ENCODE results near the gene GEMIN4. TPM values are rescaled to one million over a fixed set of nuclear protein-coding genes. Genes with fewer than 3 reads are reported as not detected.
"Not testable (repeated sequence)": the region's sequence is repeated elsewhere in the genome, so short reads cannot be mapped to it uniquely, and the experiment has no call there.

The GEMIN4 gene
- total RNA-seq, 1 donor from 2014 or later: 18.4 TPM

GRCh38 chr17:703081-703875, 48.8 kb downstream of the GEMIN4 start:
- H3K27ac ChIP-seq (ENCODE audit: low read depth, low read length): no peak overlapping the region
- no peaks in the 10 kb centered on the region for H3K4me1 ChIP-seq (ENCODE audit: insufficient read depth, low read length)
- Mint-ChIP-seq H3K27me3 (ENCODE audit: low read depth, unreplicated experiment) (no peaks in the 10 kb centered on the region), H3K27ac (ENCODE audit: unreplicated experiment) (no peak overlapping the region), H3K36me3 (ENCODE audit: low read depth, unreplicated experiment) (no peaks in the 10 kb centered on the region), H3K9me3 (ENCODE audit: unreplicated experiment) (no peaks in the 10 kb centered on the region), H3K4me3 (ENCODE audit: unreplicated experiment) (no peak overlapping the region), H3K4me1 (ENCODE audit: low read depth, unreplicated experiment) (peaks cover 2% of the 10 kb centered on the region)
- no peak overlapping the region for H3K4me3 ChIP-seq (ENCODE audit: insufficient read depth, low read depth, low read length)
- TF ChIP-seq EZH2 (IDR thresholded peaks at IDR 0.05; ENCODE audit: insufficient read depth, low read length) (no peak), CTCF (IDR thresholded peaks at IDR 0.05; ENCODE audit: insufficient read depth, low read depth, low read length) (no peak)
- no peak overlapping the region for H3K9ac ChIP-seq (ENCODE audit: low read length)
- no peaks in the 10 kb centered on the region for H3K9me3 ChIP-seq (ENCODE audit: insufficient read depth, low read depth, low read length)
- H2AFZ ChIP-seq (ENCODE audit: low read depth, low read length): no peak overlapping the region
- H4K20me1 ChIP-seq (ENCODE audit: insufficient read depth, low read length): peaks cover 42% of the 10 kb centered on the region
- FAIRE-seq (peak; percentile 5), DNase-seq (ENCODE audit: low read depth) (no peak)
- peaks cover 12% of the 10 kb centered on the region for H3K36me3 ChIP-seq (ENCODE audit: insufficient read depth, low read length)
- H3K4me2 ChIP-seq (ENCODE audit: low read length): no peak overlapping the region
- peaks cover 54% of the 10 kb centered on the region for H3K79me2 ChIP-seq (ENCODE audit: insufficient read depth, low read length)
- no peaks in the 10 kb centered on the region for H3K27me3 ChIP-seq (ENCODE audit: insufficient read depth, low read length)

- FAIRE-seq (peak; percentile 66), DNase-seq (ENCODE audit: low read depth) (no peak)
- Histone ChIP-seq H3K27ac (ENCODE audit: low read depth, low read length) (no peak overlapping the region), H3K4me2 (ENCODE audit: low read length) (no peak overlapping the region), H3K4me1 (ENCODE audit: insufficient read depth, low read length) (no peaks in the 10 kb centered on the region), H3K4me3 (ENCODE audit: insufficient read depth, low read depth, low read length) (no peak overlapping the region), H3K27me3 (ENCODE audit: insufficient read depth, low read length) (no peaks in the 10 kb centered on the region), H3K36me3 (ENCODE audit: insufficient read depth, low read length) (peaks cover 6% of the 10 kb centered on the region), H3K9me3 (ENCODE audit: insufficient read depth, low read depth, low read length) (no peaks in the 10 kb centered on the region), H3K79me2 (ENCODE audit: insufficient read depth, low read length) (peaks cover 42% of the 10 kb centered on the region), H2AFZ (ENCODE audit: low read depth, low read length) (no peak overlapping the region), H3K9ac (ENCODE audit: low read length) (no peak overlapping the region), H4K20me1 (ENCODE audit: insufficient read depth, low read length) (peaks cover 25% of the 10 kb centered on the region)
- Mint-ChIP-seq H3K27ac (ENCODE audit: unreplicated experiment) (peak overlapping the region; percentile 87), H3K4me1 (ENCODE audit: low read depth, unreplicated experiment) (peaks cover 2% of the 10 kb centered on the region), H3K4me3 (ENCODE audit: unreplicated experiment) (no peak overlapping the region), H3K27me3 (ENCODE audit: low read depth, unreplicated experiment) (no peaks in the 10 kb centered on the region), H3K9me3 (ENCODE audit: unreplicated experiment) (no peaks in the 10 kb centered on the region), H3K36me3 (ENCODE audit: low read depth, unreplicated experiment) (peaks cover 9% of the 10 kb centered on the region)
- TF ChIP-seq EZH2 (IDR thresholded peaks at IDR 0.05; ENCODE audit: insufficient read depth, low read length) (no peak), CTCF (IDR thresholded peaks at IDR 0.05; ENCODE audit: insufficient read depth, low read depth, low read length) (peak; percentile 50)
Measured at GRCh38 chr17:700504-701094, 51.5 kb downstream of the GEMIN4 start.

GRCh38 chr17:699345-699744, 52.7 kb downstream of the GEMIN4 start:
- H3K27ac ChIP-seq (ENCODE audit: low read depth, low read length): no peak overlapping the region
- H3K27me3 ChIP-seq (ENCODE audit: insufficient read depth, low read length): no peaks in the 10 kb centered on the region
- peaks cover 15% of the 10 kb centered on the region for H3K36me3 ChIP-seq (ENCODE audit: insufficient read depth, low read length)
- TF ChIP-seq CTCF (IDR thresholded peaks at IDR 0.05; ENCODE audit: insufficient read depth, low read depth, low read length) (no peak), EZH2 (IDR thresholded peaks at IDR 0.05; ENCODE audit: insufficient read depth, low read length) (no peak)
- H3K4me3 ChIP-seq (ENCODE audit: insufficient read depth, low read depth, low read length): no peak overlapping the region
- no peak overlapping the region for H2AFZ ChIP-seq (ENCODE audit: low read depth, low read length)
- no peak overlapping the region for H3K9ac ChIP-seq (ENCODE audit: low read length)
- Mint-ChIP-seq H3K36me3 (ENCODE audit: low read depth, unreplicated experiment) (peaks cover 9% of the 10 kb centered on the region), H3K4me1 (ENCODE audit: low read depth, unreplicated experiment) (peaks cover 9% of the 10 kb centered on the region), H3K27me3 (ENCODE audit: low read depth, unreplicated experiment) (no peaks in the 10 kb centered on the region), H3K4me3 (ENCODE audit: unreplicated experiment) (no peak overlapping the region), H3K9me3 (ENCODE audit: unreplicated experiment) (no peaks in the 10 kb centered on the region), H3K27ac (ENCODE audit: unreplicated experiment) (no peak overlapping the region)
- H3K9me3 ChIP-seq (ENCODE audit: insufficient read depth, low read depth, low read length): no peaks in the 10 kb centered on the region
- peaks cover 7% of the 10 kb centered on the region for H3K4me1 ChIP-seq (ENCODE audit: insufficient read depth, low read length)
- H3K79me2 ChIP-seq (ENCODE audit: insufficient read depth, low read length): peaks cover 32% of the 10 kb centered on the region
- H4K20me1 ChIP-seq (ENCODE audit: insufficient read depth, low read length): peaks cover 21% of the 10 kb centered on the region
- H3K4me2 ChIP-seq (ENCODE audit: low read length): no peak overlapping the region
- no peak for FAIRE-seq
- no peak for DNase-seq (ENCODE audit: low read depth)

- not testable (repeated sequence) for FAIRE-seq
Measured at GRCh38 chr17:698096-698495, 54.0 kb downstream of the GEMIN4 start.

More at GRCh38 chr17:698096-698495, 54.0 kb downstream of the GEMIN4 start:
- H3K4me1 Mint-ChIP-seq (ENCODE audit: low read depth, unreplicated experiment): peaks cover 17% of the 10 kb centered on the region
- not testable (repeated sequence) for DNase-seq (ENCODE audit: low read depth); H3K27ac Mint-ChIP-seq (ENCODE audit: unreplicated experiment); H3K27me3 Mint-ChIP-seq (ENCODE audit: low read depth, unreplicated experiment); H3K4me2 ChIP-seq (ENCODE audit: low read length); H3K4me3 ChIP-seq (ENCODE audit: insufficient read depth, low read depth, low read length); H3K36me3 Mint-ChIP-seq (ENCODE audit: low read depth, unreplicated experiment); H3K27me3 ChIP-seq (ENCODE audit: insufficient read depth, low read length); H3K9ac ChIP-seq (ENCODE audit: low read length); H3K9me3 ChIP-seq (ENCODE audit: insufficient read depth, low read depth, low read length); H2AFZ ChIP-seq (ENCODE audit: low read depth, low read length); H3K4me3 Mint-ChIP-seq (ENCODE audit: unreplicated experiment); H4K20me1 ChIP-seq (ENCODE audit: insufficient read depth, low read length); H3K9me3 Mint-ChIP-seq (ENCODE audit: unreplicated experiment); H3K27ac ChIP-seq (ENCODE audit: low read depth, low read length)
- peaks cover 17% of the 10 kb centered on the region for H3K4me1 ChIP-seq (ENCODE audit: insufficient read depth, low read length)
- peaks cover 15% of the 10 kb centered on the region for H3K36me3 ChIP-seq (ENCODE audit: insufficient read depth, low read length)
- peaks cover 24% of the 10 kb centered on the region for H3K79me2 ChIP-seq (ENCODE audit: insufficient read depth, low read length)

Measured in astrocyte (in vitro differentiated cells and primary cell).